Skin of body (tissue), 2 donors: ENCODE data around the gene SIAH1. TPM values are rescaled to one million over a fixed set of nuclear protein-coding genes. Genes with fewer than 3 reads are reported as not detected.
"Not testable (repeated sequence)": the region's sequence is repeated elsewhere in the genome, so short reads cannot be mapped to it uniquely, and the experiment has no call there.

Experiments used
- DNase-seq: peaks from one replicate; lab custom pipeline; 2025; lab: John Stamatoyannopoulos, UW
- total RNA-seq: library from RNA; depleted of rRNA; stranded (reverse); fragments of >200 nt; gene quantifications from one replicate; pipeline ENCODE4 v1.2.3, GENCODE V29; 2014

SIAH1 gene, protein sequence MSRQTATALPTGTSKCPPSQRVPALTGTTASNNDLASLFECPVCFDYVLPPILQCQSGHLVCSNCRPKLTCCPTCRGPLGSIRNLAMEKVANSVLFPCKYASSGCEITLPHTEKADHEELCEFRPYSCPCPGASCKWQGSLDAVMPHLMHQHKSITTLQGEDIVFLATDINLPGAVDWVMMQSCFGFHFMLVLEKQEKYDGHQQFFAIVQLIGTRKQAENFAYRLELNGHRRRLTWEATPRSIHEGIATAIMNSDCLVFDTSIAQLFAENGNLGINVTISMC
- total RNA-seq, result 53.4 TPM

DNA sequence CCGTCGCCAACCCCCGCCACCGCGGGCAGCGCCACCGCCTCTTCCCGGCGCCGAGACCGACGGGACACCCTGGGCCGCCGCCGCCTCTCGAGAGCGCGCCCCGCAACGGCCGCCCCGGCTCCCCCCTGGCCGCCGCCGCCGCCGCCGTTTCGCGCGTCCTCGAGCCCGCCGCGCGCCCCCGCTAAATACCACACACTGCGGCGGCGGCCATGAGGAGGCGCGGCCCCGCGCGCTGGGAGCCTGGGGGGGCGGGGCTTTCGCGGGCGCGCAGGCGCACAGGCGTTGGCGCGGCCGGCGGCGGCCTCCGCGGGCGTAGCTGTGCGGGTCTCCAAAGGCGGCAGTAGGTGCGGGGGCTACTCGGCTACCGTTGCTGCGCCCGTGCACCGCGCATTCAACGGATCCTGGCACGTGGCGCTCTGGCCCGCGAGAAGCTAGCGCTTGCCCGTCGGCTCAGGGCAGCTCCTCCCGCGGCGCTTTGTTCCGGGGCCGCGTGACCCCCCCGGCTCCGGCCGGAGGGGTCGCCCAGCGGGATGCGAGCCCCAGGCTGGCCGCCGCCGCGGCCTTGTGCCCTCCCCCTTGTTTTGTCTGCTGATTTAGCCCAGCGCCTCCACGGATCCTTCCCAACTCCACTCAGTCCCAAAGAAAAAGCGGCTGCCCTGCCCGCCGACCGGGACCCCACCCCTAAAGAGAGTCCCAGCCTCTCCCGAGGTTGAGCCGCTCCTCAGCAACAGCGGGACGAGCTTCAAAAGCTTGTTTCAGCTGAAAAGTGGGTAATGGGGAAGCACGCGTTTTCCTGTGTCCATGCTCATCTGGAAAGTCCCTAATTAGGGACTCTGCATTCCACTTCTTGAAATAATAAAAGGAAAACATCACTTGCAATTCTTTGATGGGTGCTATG is at the start of gene SIAH1:
Gene SIAH1 (minus strand): TSS at position 161 of the 898 bp plus-strand sequence. CDS start 22,985 bp downstream, outside the sequence.
- peak; percentile 81 for DNase-seq

DNA sequence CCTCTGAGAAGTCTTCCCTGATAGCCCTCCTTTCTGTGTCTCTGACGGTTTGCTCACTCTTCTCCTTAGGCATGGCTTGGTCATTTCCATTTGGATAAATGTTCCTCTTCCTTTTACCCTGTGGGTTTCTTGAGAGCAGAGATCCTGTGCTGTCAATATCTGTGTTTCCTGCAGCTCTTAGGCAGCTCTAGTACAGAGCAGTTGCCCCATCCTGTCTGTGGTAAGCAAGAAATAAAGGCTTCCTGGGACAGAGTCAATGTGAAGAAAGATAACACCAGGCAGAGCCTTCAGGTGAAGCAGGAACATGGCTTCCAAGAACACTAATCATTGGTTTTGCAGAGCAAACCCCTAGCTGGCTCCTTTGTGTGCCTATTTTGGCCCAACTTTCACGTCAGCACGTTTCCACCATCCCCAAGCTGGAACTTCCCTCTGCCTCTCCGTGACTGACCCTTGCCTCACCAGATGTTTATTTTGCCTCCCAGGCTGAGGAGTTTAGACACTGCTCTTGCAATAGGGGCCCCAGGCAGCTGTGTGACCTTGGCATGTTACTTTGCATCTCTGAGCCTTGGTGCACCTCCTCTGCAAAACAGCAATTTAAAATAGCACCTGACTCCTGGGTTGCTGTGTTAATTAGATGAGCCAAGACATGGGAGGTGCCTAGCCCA is 49.6 kb upstream of the SIAH1 start:
- DNase-seq, result no peak

- DNase-seq, result no peak
These were observed 48.8 kb upstream of the SIAH1 start for GRCh38 chr16:48433850-48434530.

- no peak for DNase-seq
These were observed 48.1 kb upstream of the SIAH1 start for GRCh38 chr16:48433116-48433849.

- no peak for DNase-seq
These were observed 46.9 kb upstream of the SIAH1 start for GRCh38 chr16:48432136-48432535.

DNA sequence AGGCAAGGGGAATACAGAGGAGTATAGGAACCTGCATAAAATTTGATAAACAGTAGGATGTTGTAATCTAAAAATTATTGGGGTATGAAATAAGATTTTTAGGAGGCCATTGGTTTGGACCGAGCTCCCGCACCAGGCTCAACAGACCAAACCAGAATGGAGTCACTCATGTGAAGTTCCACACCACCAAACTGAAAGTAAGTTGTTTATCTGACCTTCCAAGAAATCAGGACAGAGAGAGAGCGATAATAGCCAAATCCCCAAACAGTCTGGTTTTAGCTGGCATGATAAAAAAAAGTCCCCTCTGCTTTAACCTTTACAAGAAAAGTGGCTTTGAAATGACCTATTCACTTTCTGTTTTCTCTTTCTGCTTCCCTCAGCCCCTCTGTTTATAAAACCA is 45.7 kb upstream of the SIAH1 start:
- no peak for DNase-seq

DNA sequence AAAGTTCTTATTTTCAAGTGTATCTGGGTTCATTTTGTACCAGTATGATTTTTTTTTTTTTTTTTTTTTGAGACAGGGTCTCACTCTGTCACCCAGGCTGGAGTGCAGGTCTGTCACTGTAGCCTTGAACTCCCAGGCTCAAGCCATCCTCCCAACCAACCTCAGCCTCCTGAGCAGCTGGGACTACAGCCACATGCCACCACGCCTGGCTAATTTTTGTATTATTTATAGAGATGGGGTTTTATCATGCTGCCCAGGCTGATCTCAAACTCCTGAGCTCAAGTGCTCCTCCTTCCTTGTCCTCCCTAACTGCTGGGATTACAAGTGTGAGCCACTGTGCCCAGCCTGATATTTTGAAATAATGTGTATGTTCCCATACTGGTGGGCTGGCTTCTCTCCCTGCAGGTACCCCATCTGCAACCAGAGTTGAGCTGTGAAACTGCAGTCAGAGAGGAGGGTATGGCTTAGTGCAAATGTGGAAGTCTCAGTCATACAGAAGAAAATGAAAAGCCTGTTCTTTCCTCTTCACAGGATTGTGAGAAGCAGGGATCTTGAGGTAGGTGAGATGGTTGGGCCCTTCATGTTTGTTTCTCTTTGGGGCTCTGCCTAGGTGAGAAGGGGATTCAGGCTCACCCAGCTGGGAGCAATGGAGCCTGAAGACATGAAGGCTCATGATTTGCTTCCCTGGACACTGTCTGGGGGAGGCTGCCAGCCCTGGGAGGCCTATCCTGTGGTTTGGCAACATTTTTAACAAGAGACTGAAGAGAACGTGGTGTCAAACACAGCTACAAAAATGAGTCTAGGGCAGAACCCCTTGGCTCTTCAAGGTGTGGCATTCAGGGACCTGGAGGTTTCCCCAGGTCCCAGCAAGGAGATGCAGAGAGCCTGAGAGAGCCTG is 41.3 kb upstream of the SIAH1 start:
- DNase-seq, result no peak

- no peak for DNase-seq
These were observed 37.3 kb upstream of the SIAH1 start for GRCh38 chr16:48422537-48422936.

GRCh38 chr16:48421741-48422140 is 36.5 kb upstream of the SIAH1 start:
- no peak for DNase-seq

- no peak for DNase-seq
These were observed 35.2 kb upstream of the SIAH1 start for GRCh38 chr16:48420437-48420836.

DNA sequence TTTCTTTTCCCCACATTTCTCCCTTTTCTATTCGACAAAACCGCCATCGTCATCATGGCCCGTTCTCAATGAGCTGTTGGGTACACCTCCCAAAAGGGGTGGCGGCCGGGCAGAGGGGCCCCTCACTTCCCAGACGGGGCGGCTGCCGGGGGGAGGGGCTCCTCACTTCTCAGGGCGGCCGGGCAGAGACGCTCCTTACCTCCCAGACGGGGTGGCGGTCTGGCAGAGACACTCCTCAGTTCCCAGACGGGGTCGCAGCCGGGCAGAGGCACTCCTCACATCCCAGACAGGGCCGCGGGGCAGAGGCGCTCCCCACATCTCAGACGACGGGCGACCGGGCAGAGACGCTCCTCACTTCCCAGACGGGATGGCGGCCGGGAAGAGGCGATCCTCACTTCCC is 31.4 kb upstream of the SIAH1 start:
- not testable (repeated sequence) for DNase-seq

- DNase-seq, result no peak
These were observed 28.1 kb upstream of the SIAH1 start for GRCh38 chr16:48413272-48413671.

- DNase-seq, result no peak
These were observed 24.8 kb upstream of the SIAH1 start for GRCh38 chr16:48409839-48410632.

DNA sequence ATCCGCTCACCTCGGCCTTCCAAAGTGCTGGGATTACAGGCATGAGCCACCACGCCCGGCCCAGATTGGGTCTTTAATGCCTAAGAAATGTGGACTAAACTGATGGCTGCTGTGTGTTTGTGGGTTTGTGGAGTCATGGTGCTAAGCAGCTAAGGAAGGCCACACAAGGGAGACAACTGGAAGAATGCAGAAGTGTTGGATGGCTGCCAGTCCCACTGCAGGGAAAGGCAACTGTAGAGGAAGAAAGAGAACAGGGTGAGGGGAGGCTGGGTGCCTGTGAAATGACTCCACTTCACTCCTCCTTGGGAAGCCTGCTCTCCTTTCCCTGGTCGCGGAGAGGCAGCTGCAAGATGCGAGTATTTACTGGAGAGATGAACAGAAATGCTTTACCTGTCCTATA is 23.5 kb upstream of the SIAH1 start:
- no peak for DNase-seq

- DNase-seq, result no peak
These were observed 20.7 kb upstream of the SIAH1 start for GRCh38 chr16:48405907-48406306.

DNA sequence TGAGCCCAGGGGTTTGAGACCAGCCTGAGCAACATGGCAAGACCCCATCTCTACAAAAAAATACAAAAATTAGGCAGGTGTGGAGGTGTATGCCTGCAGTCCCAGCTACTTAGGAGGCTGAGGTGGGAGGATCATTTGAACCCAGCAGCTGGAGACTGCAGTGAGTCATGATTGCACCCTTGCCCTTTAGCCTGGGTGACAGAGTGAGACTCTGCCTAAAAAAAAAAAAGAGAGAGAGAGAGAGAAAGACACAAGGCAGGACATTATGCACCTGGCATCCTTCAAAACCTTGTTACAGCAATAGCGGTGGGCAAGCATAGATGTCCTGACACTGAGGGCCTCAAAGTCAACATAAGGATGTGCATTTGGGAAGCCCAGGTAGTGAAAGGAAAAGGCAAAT is 19.9 kb upstream of the SIAH1 start:
- DNase-seq, result no peak

DNA sequence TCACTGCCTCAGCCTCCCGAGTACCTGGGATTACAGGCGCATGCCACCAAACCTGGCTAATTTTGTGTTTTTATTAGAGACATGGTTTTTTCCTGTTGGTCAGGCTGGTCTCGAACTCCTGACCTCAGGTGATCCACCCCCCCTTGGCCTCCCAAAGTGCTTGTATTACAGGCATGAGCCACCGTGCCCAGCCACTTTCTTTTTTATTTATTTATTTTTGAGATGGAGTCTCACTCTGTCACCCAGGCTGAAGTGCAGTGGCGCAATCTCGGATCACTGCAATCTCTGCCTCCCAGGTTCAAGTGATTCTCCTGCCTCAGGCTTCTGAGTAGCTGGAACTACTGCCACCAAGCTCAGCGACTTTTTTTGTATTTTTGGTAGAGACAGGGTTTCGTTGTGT is 17.3 kb upstream of the SIAH1 start:
- DNase-seq, result not testable (repeated sequence)

DNA sequence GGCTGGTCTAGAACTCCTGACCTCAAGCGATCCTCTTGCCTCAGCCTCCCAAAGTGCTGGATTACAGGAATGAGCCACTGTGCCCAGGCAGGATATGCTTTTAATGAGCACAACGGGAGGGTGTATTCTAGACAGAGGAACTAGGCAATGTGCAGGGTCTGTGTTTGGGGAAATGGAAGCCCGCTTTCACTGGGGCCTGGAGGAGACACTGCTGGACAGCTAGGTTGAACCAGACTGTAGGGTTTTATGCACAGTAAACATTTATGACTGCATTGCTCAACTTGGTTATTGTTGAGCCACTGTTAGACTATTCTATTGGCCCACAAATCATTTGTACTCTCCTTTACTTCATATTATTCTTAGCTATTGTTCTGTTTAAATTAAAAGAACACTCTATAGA is 10.2 kb upstream of the SIAH1 start:
- DNase-seq, result no peak

DNA sequence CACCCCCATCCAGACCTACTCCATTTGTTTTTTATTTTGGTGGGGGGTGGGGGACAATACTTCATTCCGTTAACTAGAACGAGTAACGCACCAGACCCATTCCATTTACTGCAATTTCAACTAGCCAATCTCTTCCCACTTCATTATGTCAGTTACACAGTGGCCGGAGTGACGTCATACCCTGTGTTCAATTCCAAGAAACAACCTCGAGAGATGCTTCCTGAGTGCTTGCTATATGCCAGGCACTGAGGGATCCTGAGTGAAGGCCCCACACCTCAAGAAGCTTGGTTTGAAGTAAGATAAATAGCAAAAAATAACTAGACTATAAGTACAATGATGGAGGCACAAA is 9.1 kb upstream of the SIAH1 start:
- DNase-seq, result no peak
